A673 (cell line): ENCODE results near the gene DMRT3. TPM values are rescaled to one million over a fixed set of nuclear protein-coding genes. Genes with fewer than 3 reads are reported as not detected.

Experiments used
- BruUV-seq: library from RNA; stranded (reverse); fragments of 400-500 nt; replicated peaks from 2 replicates; lab custom pipeline; 2021; lab: Mats Ljungman, UMichigan
- CTCF ChIA-PET: fragments of 300-600 bp; sonication (Branson Sonifier 250); formaldehyde crosslinking; loops from one replicate; lab custom pipeline; 2022; ENCODE audit warnings: antibody characterized with exemption; lab: Charles Lee
- POLR2A ChIA-PET: fragments of 300-600 bp; sonication (Branson Sonifier 250); formaldehyde crosslinking; loops from one replicate; lab custom pipeline; 2022; ENCODE audit warnings: antibody characterized with exemption; ENCODE audit not compliant: low non-redundant PET; lab: Charles Lee
- DNase-seq: peaks from one replicate; pipeline ENCODE4 v3.0.0-alpha.2; 2015; ENCODE audit warnings: low spot score
- H3K27ac ChIP-seq: fragments of 200-600 bp; sonication (generic); 2 replicates; pipeline ENCODE4 v1.5.1; 2016; ENCODE audit warnings: mixed run types, low read depth, mild to moderate bottlenecking, mixed read lengths, antibody characterized with exemption, low read length; ENCODE audit not compliant: poor library complexity, severe bottlenecking
- H3K27me3 ChIP-seq: fragments of 200-600 bp; sonication (generic); replicated peaks from 2 replicates; pipeline ENCODE4 v1.6.1; 2017; ENCODE audit warnings: mixed run types, low read depth, mild to moderate bottlenecking, mixed read lengths, antibody characterized with exemption, low read length; ENCODE audit not compliant: insufficient read depth, poor library complexity
- H3K36me3 ChIP-seq: fragments of 200-600 bp; sonication (generic); 2 replicates; pipeline ENCODE4 v1.6.1; 2016; ENCODE audit warnings: mixed run types, mild to moderate bottlenecking, mixed read lengths, antibody characterized with exemption, low read length; ENCODE audit not compliant: insufficient read depth, poor library complexity, severe bottlenecking
- H3K4me1 ChIP-seq: fragments of 200-600 bp; sonication (generic); 2 replicates; pipeline ENCODE4 v1.6.1; 2017; ENCODE audit warnings: mixed run types, mild to moderate bottlenecking, mixed read lengths, antibody characterized with exemption, low read length; ENCODE audit not compliant: insufficient read depth, poor library complexity, severe bottlenecking
- H3K4me3 ChIP-seq: fragments of 200-600 bp; sonication (generic); 2 replicates; pipeline ENCODE4 v1.5.1; 2016; ENCODE audit warnings: low read depth, mixed run types, mild to moderate bottlenecking, mixed read lengths, low read length; ENCODE audit not compliant: poor library complexity, severe bottlenecking
- H3K9me3 ChIP-seq: fragments of 200-600 bp; sonication (generic); 2 replicates; pipeline ENCODE4 v1.6.1; 2016; ENCODE audit warnings: mixed run types, low read depth, mild to moderate bottlenecking, mixed read lengths, antibody characterized with exemption, low read length; ENCODE audit not compliant: poor library complexity, severe bottlenecking
- CTCF ChIP-seq: fragments of 300-800, 200-600 bp; sonication (generic); conservative IDR thresholded peaks from 2 replicates; pipeline ENCODE4 v1.5.1; 2017; ENCODE audit warnings: low read depth, mild to moderate bottlenecking, antibody characterized with exemption, low read length, moderate library complexity, mixed read lengths
- EZH2 ChIP-seq: fragments of 200-600 bp; sonication (generic); IDR thresholded peaks from 2 replicates; pipeline ENCODE4 v1.6.1; 2017; ENCODE audit warnings: borderline replicate concordance, low read depth, mild to moderate bottlenecking, mixed read lengths, antibody characterized with exemption, low read length; ENCODE audit not compliant: poor library complexity, severe bottlenecking
- intact Hi-C: fragments of 100-400 bp; cut with micrococcal nuclease; formaldehyde crosslinking; loops from one replicate; pipeline ENCODE4 v1.10.0; 2022; ENCODE audit not compliant: unreplicated experiment
- total RNA-seq: library from RNA; stranded (reverse); gene quantifications from 2 replicates; pipeline ENCODE4 v1.2.3, GENCODE V29; 2021

Gene DMRT3
- total RNA-seq, 1 experiment from 2014 or later: not detected

- TF ChIP-seq CTCF (no peak), EZH2 (no peak)
- ChIA-PET CTCF (no interaction called here), POLR2A (no interaction called here)
- no TSS peak for BruUV-seq
- no peaks in the 10 kb centered on the region for H3K4me1 ChIP-seq
- peaks cover 24% of the 10 kb centered on the region for H3K27me3 ChIP-seq
- H3K4me3 ChIP-seq: no peak overlapping the region
- H3K9me3 ChIP-seq: no peaks in the 10 kb centered on the region
- DNase-seq: no peak
- intact Hi-C loops: no loop called here
- H3K36me3 ChIP-seq: no peaks in the 10 kb centered on the region
- no peak overlapping the region for H3K27ac ChIP-seq
Measured at GRCh38 chr9:942805-943580, 33.5 kb upstream of the DMRT3 start.

- ChIA-PET POLR2A (no interaction called here), CTCF (no interaction called here)
- Histone ChIP-seq H3K27me3 (peaks cover 54% of the 10 kb centered on the region), H3K4me1 (no peaks in the 10 kb centered on the region), H3K27ac (no peak overlapping the region), H3K4me3 (no peak overlapping the region), H3K9me3 (no peaks in the 10 kb centered on the region), H3K36me3 (no peaks in the 10 kb centered on the region)
- intact Hi-C loops: no loop called here
- DNase-seq: no peak
- no TSS peak for BruUV-seq
- TF ChIP-seq CTCF (no peak), EZH2 (no peak)
Measured at GRCh38 chr9:947985-948384, 28.5 kb upstream of the DMRT3 start.

GRCh38 chr9:948497-948896 lies 28.0 kb upstream of the DMRT3 start:
- no peak for DNase-seq
- H3K4me1 ChIP-seq: no peaks in the 10 kb centered on the region
- no TSS peak for BruUV-seq
- intact Hi-C loops: no loop called here
- TF ChIP-seq EZH2: no peak
- no peak for TF ChIP-seq CTCF
- no peak overlapping the region for H3K27ac ChIP-seq
- no peaks in the 10 kb centered on the region for H3K9me3 ChIP-seq
- no peaks in the 10 kb centered on the region for H3K36me3 ChIP-seq
- CTCF ChIA-PET: no interaction called here
- H3K4me3 ChIP-seq: no peak overlapping the region
- H3K27me3 ChIP-seq: peaks cover 54% of the 10 kb centered on the region
- POLR2A ChIA-PET: no interaction called here
